Progenitor cell of endocrine pancreas (in vitro differentiated cells): Measurements from ENCODE around the gene RNFT2. TPM values are rescaled to one million over a fixed set of nuclear protein-coding genes. Genes with fewer than 3 reads are reported as not detected.

Experiments used
- DNase-seq: peaks from one replicate; pipeline ENCODE4 v3.0.0; 2021; ENCODE audit warnings: low spot score; ENCODE audit not compliant: unreplicated experiment
- H3K27ac Mint-ChIP-seq: 2 replicates; pipeline ENCODE4 v1.8.0; 2021; ENCODE audit warnings: mild to moderate bottlenecking, moderate library complexity, mixed read lengths
- H3K27me3 Mint-ChIP-seq: 2 replicates; pipeline ENCODE4 v1.8.0; 2021; ENCODE audit warnings: mixed read lengths
- H3K36me3 Mint-ChIP-seq: 2 replicates; pipeline ENCODE4 v1.8.0; 2022; ENCODE audit warnings: mixed read lengths; ENCODE audit not compliant: insufficient read depth
- H3K4me1 Mint-ChIP-seq: 2 replicates; pipeline ENCODE4 v1.8.0; 2021; ENCODE audit warnings: low read depth, mixed read lengths
- H3K4me3 Mint-ChIP-seq: 2 replicates; pipeline ENCODE4 v1.8.0; 2021; ENCODE audit warnings: low read depth, mild to moderate bottlenecking, moderate library complexity, mixed read lengths
- H3K9me3 Mint-ChIP-seq: 2 replicates; pipeline ENCODE4 v1.8.0; 2021; ENCODE audit warnings: low read depth, mixed read lengths
- total RNA-seq: library from RNA; stranded (reverse); gene quantifications from 2 replicates; pipeline ENCODE4 v1.2.1, GENCODE V29; 2021
- TF ChIP-seq, protein P1 (sequence below): fragments of 200-600 bp; sonication (generic); IDR thresholded peaks from one replicate; pipeline ENCODE4 v1.5.0; 2021; ENCODE audit warnings: antibody characterized with exemption, mild to moderate bottlenecking; ENCODE audit not compliant: unreplicated experiment

RNFT2 gene
- total RNA-seq, 1 donor from 2014 or later = 32.1 TPM

DNA sequence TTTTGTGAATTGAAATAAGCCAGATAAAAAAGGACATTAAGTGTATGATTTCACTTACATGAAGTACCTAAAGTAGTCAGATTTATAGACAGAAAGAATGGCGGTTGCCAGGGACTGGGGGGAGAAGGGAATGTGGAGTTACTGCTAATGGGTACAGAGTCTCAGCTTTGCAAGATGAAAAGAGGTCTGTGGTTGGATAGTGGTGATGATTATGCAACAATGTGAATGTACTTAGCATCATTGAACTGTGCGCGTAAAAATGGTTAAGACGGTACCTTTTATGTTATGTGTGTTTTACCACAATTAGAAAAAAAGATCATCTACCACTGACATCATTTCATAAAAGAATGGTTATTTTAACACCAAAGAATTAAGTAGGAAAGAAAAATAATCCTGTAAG, 35.9 kb downstream of the RNFT2 start:
- Mint-ChIP-seq H3K36me3 (peaks cover 9% of the 10 kb centered on the region), H3K9me3 (peaks cover 4% of the 10 kb centered on the region), H3K27me3 (no peaks in the 10 kb centered on the region), H3K4me3 (no peak overlapping the region), H3K4me1 (no peaks in the 10 kb centered on the region), H3K27ac (no peak overlapping the region)
- TF ChIP-seq, protein P1, sequence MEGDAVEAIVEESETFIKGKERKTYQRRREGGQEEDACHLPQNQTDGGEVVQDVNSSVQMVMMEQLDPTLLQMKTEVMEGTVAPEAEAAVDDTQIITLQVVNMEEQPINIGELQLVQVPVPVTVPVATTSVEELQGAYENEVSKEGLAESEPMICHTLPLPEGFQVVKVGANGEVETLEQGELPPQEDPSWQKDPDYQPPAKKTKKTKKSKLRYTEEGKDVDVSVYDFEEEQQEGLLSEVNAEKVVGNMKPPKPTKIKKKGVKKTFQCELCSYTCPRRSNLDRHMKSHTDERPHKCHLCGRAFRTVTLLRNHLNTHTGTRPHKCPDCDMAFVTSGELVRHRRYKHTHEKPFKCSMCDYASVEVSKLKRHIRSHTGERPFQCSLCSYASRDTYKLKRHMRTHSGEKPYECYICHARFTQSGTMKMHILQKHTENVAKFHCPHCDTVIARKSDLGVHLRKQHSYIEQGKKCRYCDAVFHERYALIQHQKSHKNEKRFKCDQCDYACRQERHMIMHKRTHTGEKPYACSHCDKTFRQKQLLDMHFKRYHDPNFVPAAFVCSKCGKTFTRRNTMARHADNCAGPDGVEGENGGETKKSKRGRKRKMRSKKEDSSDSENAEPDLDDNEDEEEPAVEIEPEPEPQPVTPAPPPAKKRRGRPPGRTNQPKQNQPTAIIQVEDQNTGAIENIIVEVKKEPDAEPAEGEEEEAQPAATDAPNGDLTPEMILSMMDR = no peak
- no peak for DNase-seq

DNA sequence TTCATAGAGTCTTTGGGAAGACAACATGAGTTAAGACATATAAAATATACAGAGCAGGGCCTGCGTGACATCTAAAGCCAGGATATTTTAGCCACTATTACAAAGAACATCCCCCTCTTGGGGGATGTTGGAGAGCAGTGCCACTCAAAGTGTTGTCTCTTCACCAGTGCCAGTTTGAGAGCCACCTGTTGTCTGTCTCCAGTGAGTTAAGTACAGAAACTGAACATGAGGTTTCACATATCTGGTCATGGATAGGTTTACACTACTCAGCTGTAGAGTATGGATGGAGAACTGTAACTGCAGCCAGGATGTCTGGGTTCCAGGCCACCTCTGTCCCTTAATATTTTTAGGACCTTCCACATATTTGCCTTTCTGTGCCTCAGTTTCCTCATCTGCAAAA, 39.1 kb downstream of the RNFT2 start:
- TF ChIP-seq, protein P1 = no peak
- no peak for DNase-seq
- Mint-ChIP-seq H3K27ac (no peak overlapping the region), H3K27me3 (no peaks in the 10 kb centered on the region), H3K9me3 (peaks cover 4% of the 10 kb centered on the region), H3K4me1 (no peaks in the 10 kb centered on the region), H3K36me3 (peaks cover 13% of the 10 kb centered on the region), H3K4me3 (no peak overlapping the region)

DNA sequence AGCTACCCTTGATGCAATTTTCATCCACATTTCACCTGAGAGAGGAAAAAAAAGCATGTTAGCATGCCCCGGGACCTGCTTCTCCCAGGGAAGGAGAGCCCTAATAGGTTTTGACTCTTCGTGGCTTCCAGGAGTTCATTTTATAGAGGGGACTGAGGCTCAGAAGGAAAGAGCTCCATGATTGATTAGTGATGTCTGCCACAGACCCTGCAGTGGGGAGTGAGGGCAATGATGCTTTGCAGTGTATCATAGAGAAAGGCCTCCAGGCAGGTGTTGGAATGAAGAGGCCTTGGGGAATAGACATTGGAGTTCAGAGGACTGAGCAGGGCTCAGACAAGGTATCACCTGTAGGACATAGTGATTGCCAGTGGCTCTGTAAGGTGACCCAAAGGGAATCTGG, 41.5 kb downstream of the RNFT2 start:
- no peak for DNase-seq
- no peaks in the 10 kb centered on the region for H3K27me3 Mint-ChIP-seq
- no peaks in the 10 kb centered on the region for H3K4me1 Mint-ChIP-seq
- H3K4me3 Mint-ChIP-seq = no peak overlapping the region
- no peaks in the 10 kb centered on the region for H3K9me3 Mint-ChIP-seq
- H3K27ac Mint-ChIP-seq = no peak overlapping the region
- TF ChIP-seq, protein P1 = no peak
- H3K36me3 Mint-ChIP-seq = peaks cover 14% of the 10 kb centered on the region

DNA sequence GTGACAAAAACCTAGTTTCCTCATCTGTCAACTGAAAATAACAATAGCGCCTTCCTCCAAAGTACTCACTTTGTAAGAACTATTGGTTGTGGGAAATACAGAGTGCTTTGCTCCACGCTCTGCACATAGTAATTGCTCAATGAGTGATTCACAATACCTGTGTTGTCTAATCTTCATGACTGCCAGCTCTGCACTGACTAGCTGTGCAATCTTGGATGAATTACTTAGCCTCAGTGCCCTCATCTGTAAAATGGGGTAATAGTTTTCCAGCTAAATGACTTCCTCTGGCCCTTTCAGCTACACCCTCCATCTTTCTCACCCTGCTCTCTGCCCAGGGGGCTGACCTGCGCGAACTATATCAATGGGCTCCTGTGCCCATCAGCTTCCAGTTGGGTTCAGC, 42.8 kb downstream of the RNFT2 start:
- Mint-ChIP-seq H3K36me3 (peaks cover 18% of the 10 kb centered on the region), H3K4me1 (no peaks in the 10 kb centered on the region), H3K27me3 (no peaks in the 10 kb centered on the region), H3K4me3 (no peak overlapping the region), H3K9me3 (no peaks in the 10 kb centered on the region), H3K27ac (no peak overlapping the region)
- TF ChIP-seq, protein P1 = no peak
- DNase-seq = no peak

DNA sequence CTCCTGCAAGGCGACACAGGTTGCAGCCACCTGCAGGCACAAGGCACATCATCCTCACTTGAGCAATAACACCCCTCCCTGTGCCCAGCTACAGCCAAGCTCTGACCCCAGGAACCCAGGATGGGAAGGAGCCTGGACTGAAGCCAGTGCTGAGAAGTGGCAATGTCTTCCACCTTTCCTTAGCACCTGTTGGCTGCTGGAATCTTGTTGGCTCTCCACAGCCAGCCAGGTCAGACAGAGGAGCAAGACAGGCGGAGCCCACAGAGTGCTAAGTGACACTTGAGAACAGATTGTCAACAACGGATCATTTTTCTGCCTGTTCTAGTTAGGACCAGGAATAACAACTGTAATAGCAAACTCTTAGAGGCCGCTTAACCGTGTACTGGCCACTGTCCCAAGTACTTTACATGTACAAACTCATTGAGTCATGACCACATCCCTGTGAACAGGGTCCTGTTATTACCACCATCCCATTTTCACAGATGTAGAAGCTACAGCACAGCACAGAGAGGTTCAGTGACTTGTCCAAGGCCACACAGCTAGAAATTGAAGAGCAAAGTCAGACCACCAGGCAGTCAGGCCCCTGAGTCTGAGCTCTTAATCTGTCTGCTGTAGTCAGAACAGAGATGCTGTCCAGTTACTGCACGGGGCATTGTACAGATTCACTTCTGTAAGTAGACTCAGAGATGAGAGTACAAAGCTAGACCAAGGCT, 45.6 kb downstream of the RNFT2 start:
- H3K27ac Mint-ChIP-seq = no peak overlapping the region
- no peaks in the 10 kb centered on the region for H3K4me1 Mint-ChIP-seq
- DNase-seq = no peak
- H3K9me3 Mint-ChIP-seq = no peaks in the 10 kb centered on the region
- peaks cover 21% of the 10 kb centered on the region for H3K36me3 Mint-ChIP-seq
- TF ChIP-seq, protein P1 = no peak
- no peaks in the 10 kb centered on the region for H3K27me3 Mint-ChIP-seq
- no peak overlapping the region for H3K4me3 Mint-ChIP-seq
